Measurements from ENCODE around the gene PRTN3. TPM values are rescaled to one million over a fixed set of nuclear protein-coding genes. Genes with fewer than 3 reads are reported as not detected.

PRTN3 gene
- not detected for total RNA-seq (ENCODE audit: unreplicated experiment)
- long read RNA-seq = 0 reads

DNA sequence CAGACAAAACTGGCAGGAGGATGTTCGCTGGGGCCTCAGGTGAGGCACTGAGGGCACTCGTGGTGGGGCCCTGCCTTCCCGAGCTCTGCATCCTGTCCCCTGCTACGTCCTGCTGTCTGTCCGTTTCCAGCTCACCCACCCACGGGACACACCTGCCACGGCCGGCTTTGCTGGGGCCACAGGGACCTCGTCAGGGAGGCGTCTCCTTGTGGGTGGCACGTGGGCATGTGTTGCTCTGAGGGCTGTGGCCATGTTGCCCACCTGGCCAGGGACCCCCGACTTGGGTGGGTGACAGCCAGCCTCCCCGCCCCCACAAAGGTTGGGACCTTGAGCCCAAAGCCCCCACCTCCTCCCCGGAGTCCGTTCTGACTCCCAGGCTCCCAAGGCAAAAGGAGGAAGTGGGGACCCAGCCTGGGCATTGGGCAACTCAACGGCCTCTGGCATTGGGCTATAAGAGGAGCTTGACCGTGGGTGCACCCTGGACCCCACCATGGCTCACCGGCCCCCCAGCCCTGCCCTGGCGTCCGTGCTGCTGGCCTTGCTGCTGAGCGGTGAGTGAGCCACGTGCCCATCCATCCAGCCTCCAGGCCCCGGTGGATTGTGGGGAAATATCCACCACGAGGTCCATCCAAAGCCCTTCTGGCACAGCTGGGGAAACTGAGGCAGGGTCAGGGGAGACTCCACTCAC, at the start of gene PRTN3:
Gene PRTN3 (plus strand): TSS at position 481 of the 688 bp plus-strand sequence. CDS start 10 bp downstream, at position 491.
- Mint-ChIP-seq H3K36me3 (ENCODE audit: unreplicated experiment) (peaks cover 4% of the 10 kb centered on the region), H3K9me3 (ENCODE audit: unreplicated experiment) (peaks cover 5% of the 10 kb centered on the region), H3K27me3 (ENCODE audit: unreplicated experiment) (peaks cover 17% of the 10 kb centered on the region), H3K27ac (ENCODE audit: unreplicated experiment) (no peak within 1 kb of the TSS), H3K4me3 (ENCODE audit: unreplicated experiment) (peak within 1 kb of the TSS; percentile 28), H3K4me1 (ENCODE audit: low read depth, unreplicated experiment) (no peaks in the 10 kb centered on the region)
- no peak for DNase-seq
- no peak for TF ChIP-seq CTCF (IDR thresholded peaks at IDR 0.05; ENCODE audit: partially characterized antibody, unreplicated experiment)

- no peak for TF ChIP-seq CTCF (IDR thresholded peaks at IDR 0.05; ENCODE audit: partially characterized antibody, unreplicated experiment)
- Mint-ChIP-seq H3K36me3 (ENCODE audit: unreplicated experiment) (no peaks in the 10 kb centered on the region), H3K9me3 (ENCODE audit: unreplicated experiment) (peaks cover 18% of the 10 kb centered on the region), H3K4me1 (ENCODE audit: low read depth, unreplicated experiment) (peaks cover 15% of the 10 kb centered on the region), H3K4me3 (ENCODE audit: unreplicated experiment) (peak overlapping the region; percentile 20), H3K27ac (ENCODE audit: unreplicated experiment) (peak overlapping the region; percentile 84), H3K27me3 (ENCODE audit: unreplicated experiment) (peaks cover 19% of the 10 kb centered on the region)
- no peak for DNase-seq
These were observed 49.7 kb upstream of the PRTN3 start for GRCh38 chr19:791007-791566.

GRCh38 chr19:791567-792305, 49.1 kb upstream of the PRTN3 start:
- Mint-ChIP-seq H3K9me3 (ENCODE audit: unreplicated experiment) (peaks cover 18% of the 10 kb centered on the region), H3K4me1 (ENCODE audit: low read depth, unreplicated experiment) (peaks cover 17% of the 10 kb centered on the region), H3K27ac (ENCODE audit: unreplicated experiment) (peak overlapping the region; percentile 78), H3K4me3 (ENCODE audit: unreplicated experiment) (peak overlapping the region; percentile 25), H3K27me3 (ENCODE audit: unreplicated experiment) (peaks cover 16% of the 10 kb centered on the region), H3K36me3 (ENCODE audit: unreplicated experiment) (no peaks in the 10 kb centered on the region)
- TF ChIP-seq CTCF (IDR thresholded peaks at IDR 0.05; ENCODE audit: partially characterized antibody, unreplicated experiment) = no peak
- DNase-seq = no peak

- TF ChIP-seq CTCF (IDR thresholded peaks at IDR 0.05; ENCODE audit: partially characterized antibody, unreplicated experiment) = no peak
- H3K36me3 Mint-ChIP-seq (ENCODE audit: unreplicated experiment) = no peaks in the 10 kb centered on the region
- H3K4me3 Mint-ChIP-seq (ENCODE audit: unreplicated experiment) = no peak overlapping the region
- H3K9me3 Mint-ChIP-seq (ENCODE audit: unreplicated experiment) = peaks cover 18% of the 10 kb centered on the region
- peaks cover 18% of the 10 kb centered on the region for H3K4me1 Mint-ChIP-seq (ENCODE audit: low read depth, unreplicated experiment)
- DNase-seq = no peak
- peak overlapping the region; percentile 78 for H3K27ac Mint-ChIP-seq (ENCODE audit: unreplicated experiment)
- H3K27me3 Mint-ChIP-seq (ENCODE audit: unreplicated experiment) = peaks cover 17% of the 10 kb centered on the region
These were observed 48.4 kb upstream of the PRTN3 start for GRCh38 chr19:792306-792885.

Data from glutamatergic neuron (in vitro differentiated cells).